SHP77 treated with DMSO at 0.1 percent for 48 hours (cell line): Measurements from ENCODE around the gene RDH5.

ENCODE experiments used
- DNase-seq: peaks from one replicate; lab custom pipeline; 2025; lab: John Stamatoyannopoulos, UW

RDH5 gene

GRCh38 chr12:55713721-55714120 lies 6.5 kb upstream of the RDH5 start:
- no peak for DNase-seq

- DNase-seq: no peak
Observed at GRCh38 chr12:55715169-55715764, 4.9 kb upstream of the RDH5 start.

- DNase-seq: peak; percentile 57
Observed at GRCh38 chr12:55715833-55716581, 4.2 kb upstream of the RDH5 start, which contains the start of gene BLOC1S1. TSS of gene BLOC1S1 (plus strand) at chr12:55716046. CDS start at chr12:55716052, 6 bp downstream.

- DNase-seq: no peak
Observed at GRCh38 chr12:55716582-55716957, 3.6 kb upstream of the RDH5 start.

GRCh38 chr12:55717011-55718007 lies 2.9 kb upstream of the RDH5 start:
- no peak for DNase-seq

- no peak for DNase-seq
Observed at GRCh38 chr12:55718015-55718414, 2.2 kb upstream of the RDH5 start.

- DNase-seq: no peak
Observed at GRCh38 chr12:55718624-55719275, 1.4 kb upstream of the RDH5 start.

GRCh38 chr12:55719371-55719770 lies 822 bp upstream of the RDH5 start:
- no peak for DNase-seq

- DNase-seq: no peak
Observed at GRCh38 chr12:55720894-55721444, 776 bp downstream of the RDH5 start.

- DNase-seq: no peak
Observed at GRCh38 chr12:55721601-55722213, 1.5 kb downstream of the RDH5 start.

GRCh38 chr12:55722948-55723347 lies 2.8 kb downstream of the RDH5 start:
- DNase-seq: no peak

- no peak for DNase-seq
Observed at GRCh38 chr12:55723516-55724225, 3.5 kb downstream of the RDH5 start.

GRCh38 chr12:55724226-55724939 lies 4.2 kb downstream of the RDH5 start:
- DNase-seq: peak; percentile 18

GRCh38 chr12:55724940-55725309 lies 4.7 kb downstream of the RDH5 start:
- no peak for DNase-seq

GRCh38 chr12:55725556-55725955 lies 5.4 kb downstream of the RDH5 start:
- DNase-seq: no peak

- DNase-seq: no peak
Observed at GRCh38 chr12:55726971-55727370, 6.8 kb downstream of the RDH5 start.

- no peak for DNase-seq
Observed at GRCh38 chr12:55727643-55728185, 7.5 kb downstream of the RDH5 start.

GRCh38 chr12:55728186-55728938 lies 8.2 kb downstream of the RDH5 start:
- no peak for DNase-seq
